MM.1S (cell line): Measurements from ENCODE around the gene PDE6G.

ENCODE experiments used
- DNase-seq: peaks from one replicate; pipeline ENCODE4 v3.0.0-alpha.2; 2015
- H2AFZ ChIP-seq: fragments of 300-600 bp; sonication (generic); 2 replicates; pipeline ENCODE4 v1.6.0; 2016; ENCODE audit warnings: antibody characterized with exemption, low read length
- H3F3A ChIP-seq: fragments of 300-600 bp; sonication (generic); 2 replicates; pipeline ENCODE4 v1.6.1; 2016; ENCODE audit warnings: mild to moderate bottlenecking, antibody characterized with exemption, low read length, moderate library complexity, mixed read lengths; ENCODE audit not compliant: insufficient read depth
- H3K27ac ChIP-seq: fragments of 300-600 bp; sonication (generic); 2 replicates; pipeline ENCODE4 v1.5.1; 2016; ENCODE audit warnings: mild to moderate bottlenecking, low read length
- H3K27me3 ChIP-seq: fragments of 300-600 bp; sonication (generic); replicated peaks from 2 replicates; pipeline ENCODE4 v1.6.0; 2016; ENCODE audit warnings: low read length; ENCODE audit not compliant: insufficient read depth
- H3K36me3 ChIP-seq: fragments of 300-600 bp; sonication (generic); replicated peaks from 2 replicates; pipeline ENCODE4 v1.6.1; 2016; ENCODE audit warnings: mild to moderate bottlenecking, low read length, mixed read lengths; ENCODE audit not compliant: insufficient read depth
- H3K4me1 ChIP-seq: fragments of 300-600 bp; sonication (generic); 2 replicates; pipeline ENCODE4 v1.6.1; 2016; ENCODE audit warnings: low read length, mixed read lengths
- H3K4me2 ChIP-seq: fragments of 300-600 bp; sonication (generic); 2 replicates; pipeline ENCODE4 v1.6.0; 2016; ENCODE audit warnings: low read depth, low read length
- H3K4me3 ChIP-seq: fragments of 300-600 bp; sonication (generic); 2 replicates; pipeline ENCODE4 v1.5.1; 2016; ENCODE audit warnings: low read length, mixed read lengths
- H3K79me2 ChIP-seq: fragments of 300-600 bp; sonication (generic); 2 replicates; pipeline ENCODE4 v1.6.1; 2016; ENCODE audit warnings: mixed run types, low read length, mixed read lengths
- H3K9ac ChIP-seq: fragments of 300-600 bp; sonication (generic); 2 replicates; pipeline ENCODE4 v1.6.1; 2016; ENCODE audit warnings: low read length, mixed read lengths
- H3K9me2 ChIP-seq: fragments of 300-600 bp; sonication (generic); replicated peaks from 2 replicates; pipeline ENCODE4 v1.6.1; 2016; ENCODE audit warnings: mild to moderate bottlenecking, low read length, mixed read lengths; ENCODE audit not compliant: insufficient read depth
- H3K9me3 ChIP-seq: fragments of 300-600 bp; sonication (generic); replicated peaks from 2 replicates; pipeline ENCODE4 v1.6.1; 2016; ENCODE audit warnings: mild to moderate bottlenecking, low read length, mixed read lengths; ENCODE audit not compliant: insufficient read depth
- H4K20me1 ChIP-seq: fragments of 300-600 bp; sonication (generic); 2 replicates; pipeline ENCODE4 v1.6.1; 2016; ENCODE audit warnings: mild to moderate bottlenecking, low read length, moderate library complexity, mixed read lengths; ENCODE audit not compliant: insufficient read depth
- CTCF ChIP-seq: fragments of 300-600 bp; sonication (generic); IDR thresholded peaks from 2 replicates; pipeline ENCODE4 v1.5.1; 2016; ENCODE audit warnings: antibody characterized with exemption, low read length, mixed read lengths
- EZH2 ChIP-seq: fragments of 300-600 bp; sonication (generic); optimal IDR thresholded peaks from 2 replicates; pipeline ENCODE3; 2017; ENCODE audit warnings: low read depth, mild to moderate bottlenecking, antibody characterized with exemption, low read length, mixed read lengths
- EZH2phosphoT487 ChIP-seq: fragments of 300-600 bp; sonication (generic); IDR thresholded peaks from 2 replicates; pipeline ENCODE4 v1.6.1; 2018; ENCODE audit warnings: antibody characterized with exemption, low read length

Gene PDE6G

GRCh38 chr17:81666092-81666341, 9.7 kb upstream of the PDE6G start:
- no peak overlapping the region; the same call in 1 of the 2 replicates for H3K27ac ChIP-seq
- H3K79me2 ChIP-seq: peaks cover 39% of the 10 kb centered on the region
- peak overlapping the region; percentile 89 for H3K4me3 ChIP-seq
- H3K4me1 ChIP-seq: peaks cover 5% of the 10 kb centered on the region; the same call in 1 of the 2 replicates
- no peaks in the 10 kb centered on the region for H4K20me1 ChIP-seq
- H3K9ac ChIP-seq: peak overlapping the region; percentile 97
- H3K36me3 ChIP-seq: no peaks in the 10 kb centered on the region
- no peaks in the 10 kb centered on the region for H3F3A ChIP-seq
- no peaks in the 10 kb centered on the region for H3K9me3 ChIP-seq
- TF ChIP-seq CTCF: no peak
- no peak for TF ChIP-seq EZH2
- no peak for TF ChIP-seq EZH2phosphoT487
- H3K27me3 ChIP-seq: no peaks in the 10 kb centered on the region
- no peaks in the 10 kb centered on the region for H3K9me2 ChIP-seq
- H2AFZ ChIP-seq: peak overlapping the region; percentile 86
- no peak for DNase-seq
- H3K4me2 ChIP-seq: peak overlapping the region; percentile 84

GRCh38 chr17:81665205-81666091, 9.1 kb upstream of the PDE6G start:
- Histone ChIP-seq H4K20me1 (no peaks in the 10 kb centered on the region), H3F3A (no peaks in the 10 kb centered on the region), H3K36me3 (no peaks in the 10 kb centered on the region), H3K27ac (no peak overlapping the region), H3K9me2 (no peaks in the 10 kb centered on the region), H3K4me1 (peaks cover 5% of the 10 kb centered on the region; the same call in 1 of the 2 replicates), H3K4me2 (peak overlapping the region; percentile 84), H3K27me3 (no peaks in the 10 kb centered on the region), H2AFZ (peak overlapping the region; percentile 86), H3K4me3 (peak overlapping the region; percentile 89), H3K9me3 (no peaks in the 10 kb centered on the region), H3K79me2 (peaks cover 39% of the 10 kb centered on the region), H3K9ac (peak overlapping the region; percentile 97)
- DNase-seq: peak; percentile 23
- no peak for TF ChIP-seq EZH2phosphoT487
- no peak for TF ChIP-seq CTCF
- no peak for TF ChIP-seq EZH2

- no peaks in the 10 kb centered on the region for H4K20me1 ChIP-seq
- peaks cover 5% of the 10 kb centered on the region; the same call in 1 of the 2 replicates for H3K4me1 ChIP-seq
- no peaks in the 10 kb centered on the region for H3K27me3 ChIP-seq
- no peak for DNase-seq
- H3K4me3 ChIP-seq: no peak overlapping the region
- TF ChIP-seq EZH2phosphoT487: no peak
- TF ChIP-seq EZH2: no peak
- TF ChIP-seq CTCF: no peak
- H3K4me2 ChIP-seq: no peak overlapping the region
- peaks cover 32% of the 10 kb centered on the region for H3K79me2 ChIP-seq
- no peak overlapping the region for H2AFZ ChIP-seq
- H3F3A ChIP-seq: no peaks in the 10 kb centered on the region
- H3K9ac ChIP-seq: no peak overlapping the region
- no peaks in the 10 kb centered on the region for H3K9me2 ChIP-seq
- no peaks in the 10 kb centered on the region for H3K36me3 ChIP-seq
- no peaks in the 10 kb centered on the region for H3K9me3 ChIP-seq
- H3K27ac ChIP-seq: no peak overlapping the region
Measured at GRCh38 chr17:81664051-81664470, 7.7 kb upstream of the PDE6G start.
